ENCODE measurements around the gene SOX12.
"Not testable (repeated sequence)": the region's sequence is repeated elsewhere in the genome, so short reads cannot be mapped to it uniquely, and the experiment has no call there.

SOX12 gene

DNA sequence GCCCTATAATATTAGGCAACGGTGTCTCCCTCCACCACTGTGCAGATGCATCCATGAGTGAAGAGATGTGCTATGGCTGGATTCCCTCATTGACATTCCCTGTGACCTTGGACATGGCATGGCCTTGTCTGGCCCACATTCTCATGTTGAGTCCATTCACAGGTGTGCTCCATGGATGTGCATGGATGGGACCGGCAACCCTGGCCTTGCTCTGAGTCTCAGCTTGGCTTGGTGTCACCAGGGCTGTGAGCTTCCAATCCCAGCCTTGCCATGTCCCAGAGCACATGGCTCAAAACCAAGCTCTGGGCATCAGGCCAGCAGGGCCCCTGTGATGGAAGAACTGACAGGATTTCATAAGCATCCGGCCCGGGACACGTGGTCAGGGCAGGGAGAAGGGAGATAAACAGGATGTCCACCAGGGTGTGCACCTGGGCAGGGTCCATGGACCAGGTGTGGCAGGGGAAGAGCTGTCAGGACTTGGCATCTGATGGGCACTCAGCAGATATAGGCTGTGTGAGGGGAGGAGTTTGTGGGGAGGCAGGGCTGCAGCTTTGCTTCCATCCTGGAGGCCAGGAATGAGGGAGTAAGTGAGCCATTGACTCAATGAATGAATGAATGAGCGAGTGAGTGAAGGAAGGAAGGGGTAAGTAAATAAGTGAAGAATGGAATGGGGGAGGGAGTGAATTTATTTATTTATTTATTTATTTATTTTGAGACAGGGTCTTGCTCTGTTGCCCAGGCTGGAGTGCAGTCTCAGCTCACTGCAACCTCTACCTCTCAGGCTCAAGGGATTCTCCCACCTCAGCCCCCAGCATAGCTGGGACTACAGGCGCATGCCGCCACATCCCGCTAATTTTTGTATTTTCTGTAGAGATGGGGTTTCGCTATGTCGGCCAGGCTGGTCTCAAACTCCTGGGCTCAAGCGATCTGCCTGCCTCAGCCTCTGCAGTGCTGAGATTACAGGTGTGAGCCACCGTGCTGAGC is 37.2 kb downstream of the SOX12 start:
- DNase-seq (ENCODE audit: low spot score): peak; percentile 75
- FAIRE-seq: no peak

DNA sequence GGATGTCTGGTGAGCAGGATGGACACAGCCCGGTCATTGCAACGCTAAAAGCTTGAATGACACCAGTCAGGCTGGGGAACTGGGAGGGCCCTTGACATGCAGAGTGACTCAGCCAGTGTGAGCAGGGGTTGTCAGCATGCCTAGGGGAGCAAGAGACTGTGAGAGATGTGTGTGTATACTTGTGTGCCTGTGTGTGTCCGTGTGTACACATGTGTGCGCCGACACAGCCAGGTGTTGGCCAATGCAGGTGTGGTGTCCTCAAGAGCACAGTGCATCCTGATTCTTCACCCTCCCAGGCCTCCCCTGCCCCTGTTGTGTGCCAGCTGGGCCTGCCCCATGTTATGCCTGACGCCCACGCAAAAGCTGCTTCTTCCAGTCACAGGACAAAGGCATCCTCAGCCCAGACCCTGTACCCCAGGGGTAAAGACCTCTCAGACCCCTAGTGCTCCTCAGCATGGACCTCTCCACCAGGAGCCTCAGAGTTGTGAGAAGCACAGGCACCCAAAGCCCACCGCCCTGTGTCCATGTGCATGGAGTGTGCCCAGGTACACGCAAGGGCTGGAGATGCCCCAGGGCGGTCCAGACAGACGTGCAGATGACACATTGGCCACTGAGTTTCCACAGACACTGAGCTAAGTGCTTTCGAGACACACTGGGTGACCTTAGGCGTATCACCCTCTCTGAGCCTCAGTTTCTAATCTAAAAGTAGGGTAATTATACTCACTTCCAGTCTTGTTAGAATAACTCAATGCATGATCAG is 38.1 kb downstream of the SOX12 start:
- no peak for FAIRE-seq
- DNase-seq (ENCODE audit: low spot score): no peak

DNA sequence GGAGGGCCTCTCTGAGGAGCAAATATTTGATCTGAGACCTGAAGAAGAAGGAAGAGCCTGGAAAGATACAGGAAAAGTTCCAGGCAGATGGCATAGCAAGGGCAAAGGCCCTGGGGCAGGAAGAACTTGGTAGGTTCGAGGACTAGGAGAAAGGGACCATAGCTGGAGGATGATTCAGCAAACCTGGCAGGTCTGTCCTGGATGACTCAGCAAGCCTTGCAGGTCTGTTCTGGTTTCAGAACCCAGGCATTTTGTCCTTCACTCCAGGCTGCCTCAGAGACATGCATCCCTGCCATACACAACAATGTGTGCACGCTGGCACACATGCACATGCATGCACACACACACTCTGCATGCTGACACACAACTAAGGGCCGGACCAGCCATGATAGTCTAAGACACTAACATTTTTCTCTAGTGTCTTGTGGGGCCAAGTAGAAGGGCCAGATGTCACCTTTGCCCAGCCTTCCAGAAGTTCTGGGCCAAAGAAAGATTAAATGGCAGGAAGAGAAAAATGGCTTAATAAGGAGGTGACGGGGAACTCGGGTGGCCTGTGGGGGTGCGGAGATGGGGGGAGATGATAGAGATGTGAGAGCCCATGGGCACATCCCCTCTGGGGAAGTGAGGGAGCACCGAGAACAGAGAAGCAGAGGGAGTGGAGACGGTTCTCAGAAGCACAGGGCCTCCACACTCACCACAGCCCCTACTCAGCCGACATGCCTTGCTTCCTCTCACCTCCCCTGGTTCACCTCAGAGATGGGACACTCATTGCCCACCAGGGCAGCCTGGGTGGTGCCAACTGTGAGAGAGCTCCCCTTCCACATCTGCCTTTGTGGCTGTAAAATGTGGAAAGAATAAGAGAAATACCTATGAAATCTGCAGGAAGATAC is 39.8 kb downstream of the SOX12 start:
- no peak for DNase-seq (ENCODE audit: low spot score)
- FAIRE-seq: no peak

DNA sequence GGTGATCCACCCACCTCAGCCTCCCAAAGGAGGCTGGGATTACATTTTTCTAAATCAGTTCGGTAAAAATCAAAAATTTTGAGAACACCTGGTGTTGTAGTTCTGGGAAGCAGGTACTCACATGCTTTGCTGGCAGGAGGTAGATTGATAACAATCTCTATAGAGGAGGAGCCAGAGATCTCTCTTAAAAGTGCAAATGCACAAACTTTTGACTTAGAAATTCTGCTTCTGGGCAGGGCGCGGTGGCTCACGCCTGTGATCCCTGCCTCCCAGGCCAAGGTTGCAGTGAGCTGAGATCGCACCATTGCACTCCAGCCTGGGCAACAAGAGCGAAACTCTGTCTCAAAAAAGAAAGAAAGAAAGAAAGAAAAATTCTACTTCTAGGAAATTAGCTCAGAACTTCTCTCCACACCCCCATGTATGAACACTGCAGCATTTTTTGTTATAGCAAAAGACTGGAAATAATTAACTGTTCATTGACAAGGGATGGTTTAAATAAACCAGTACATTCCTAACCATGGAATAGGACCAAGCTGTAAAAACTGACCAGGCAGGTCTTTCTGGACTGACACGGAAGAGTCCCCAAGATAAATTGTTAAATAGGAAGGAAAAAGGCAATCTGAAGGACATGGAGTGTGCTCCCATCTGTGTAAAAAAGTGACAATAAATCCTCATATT is 40.8 kb downstream of the SOX12 start:
- FAIRE-seq (no peak), DNase-seq (ENCODE audit: low spot score) (no peak)

DNA sequence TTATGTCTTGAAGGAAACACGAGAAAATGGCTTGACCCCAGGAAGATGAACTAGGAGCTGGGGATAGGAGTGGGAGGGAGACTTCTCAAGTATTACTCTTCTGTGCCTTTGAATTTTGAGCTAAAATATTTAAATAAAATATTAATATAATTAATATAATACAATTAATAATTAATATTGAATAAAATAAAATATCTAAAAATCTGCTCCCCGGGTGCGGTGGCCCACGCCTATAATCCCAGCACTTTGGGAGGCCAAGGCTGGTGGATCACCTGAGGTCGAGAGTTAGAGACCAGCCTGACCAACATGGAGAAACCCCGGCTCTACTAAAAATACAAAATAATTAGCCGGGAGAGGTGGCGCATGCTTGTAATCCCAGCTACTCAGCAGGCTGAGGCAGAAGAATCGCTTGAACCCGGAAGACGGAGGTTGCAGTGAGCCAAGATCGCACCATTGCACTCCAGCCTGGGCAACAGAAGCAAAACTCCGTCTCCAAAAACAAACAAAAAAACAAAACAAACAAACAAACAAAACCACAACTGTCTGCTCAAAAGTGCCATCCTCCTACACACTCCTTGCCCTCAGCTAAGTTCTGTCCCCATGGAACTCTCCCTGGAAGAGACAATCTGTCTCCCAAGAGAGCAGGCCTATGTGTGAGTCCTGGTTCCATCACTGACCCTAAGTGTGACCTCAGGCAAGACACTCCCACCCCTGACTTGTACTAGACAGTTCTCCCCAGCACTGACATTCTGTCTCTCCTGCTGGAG is 41.5 kb downstream of the SOX12 start:
- FAIRE-seq (no peak), DNase-seq (ENCODE audit: low spot score) (no peak)

DNA sequence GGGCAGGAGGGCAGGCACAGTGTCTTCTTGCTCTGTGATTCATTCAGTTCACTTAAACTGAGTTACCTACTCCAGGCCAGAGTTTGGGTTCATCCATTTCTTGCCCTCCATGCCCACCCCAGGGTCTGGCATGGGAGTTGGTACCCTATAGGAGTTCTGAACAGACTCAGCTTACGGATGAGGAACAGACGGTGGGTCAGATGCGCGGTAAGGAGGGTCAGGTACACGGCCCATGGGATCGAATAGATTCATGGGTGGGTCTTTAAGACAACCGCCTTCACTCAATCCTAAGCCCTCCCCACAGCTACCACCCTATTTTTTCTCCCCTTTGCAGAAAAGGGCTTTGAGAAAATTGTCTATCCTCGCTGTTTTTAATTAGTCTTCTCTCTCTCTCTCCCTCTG is 42.1 kb downstream of the SOX12 start:
- FAIRE-seq (no peak), DNase-seq (ENCODE audit: low spot score) (no peak)

DNA sequence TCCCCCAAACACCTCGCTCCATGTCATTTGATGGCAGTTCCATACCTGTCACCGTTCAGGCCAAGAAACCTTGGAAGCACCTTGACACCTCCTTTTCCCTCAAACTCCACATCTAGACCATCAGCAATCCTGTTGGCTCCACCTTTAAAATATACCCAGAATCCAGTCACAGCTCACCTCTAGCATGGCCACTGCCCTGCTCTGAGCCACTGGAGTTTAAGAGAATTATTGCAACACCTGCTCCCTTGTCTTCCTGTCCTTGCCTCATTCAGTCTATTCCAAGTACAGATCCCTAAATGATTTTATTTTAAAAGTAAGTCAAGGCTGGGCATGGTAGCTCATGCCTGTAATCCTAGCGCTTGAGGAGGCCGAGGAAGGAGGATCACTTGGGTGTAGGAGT is 43.6 kb downstream of the SOX12 start:
- DNase-seq (ENCODE audit: low spot score) (no peak), FAIRE-seq (no peak)

DNA sequence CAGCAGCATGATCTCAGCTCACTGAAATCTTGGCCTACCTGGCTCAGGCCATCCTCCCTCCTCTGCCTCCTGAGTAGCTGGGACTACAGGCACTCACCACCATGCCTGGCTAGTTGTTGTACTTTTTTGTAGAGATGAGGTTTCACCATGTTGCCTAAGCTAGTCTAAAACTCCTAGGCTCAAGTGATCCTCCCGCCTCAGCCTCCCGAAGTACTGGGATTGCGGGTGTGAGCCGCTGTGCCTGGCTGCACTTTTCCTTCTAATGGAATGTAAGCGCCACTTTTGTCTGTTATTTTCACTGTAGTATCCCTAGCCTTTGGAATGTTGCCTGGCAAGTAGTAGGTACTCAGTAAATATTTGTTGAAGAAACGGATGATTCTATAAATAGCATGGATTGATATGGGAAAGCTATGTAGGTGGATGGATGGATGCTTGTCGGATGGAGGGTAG is 44.8 kb downstream of the SOX12 start:
- FAIRE-seq (no peak), DNase-seq (ENCODE audit: low spot score) (no peak)

DNA sequence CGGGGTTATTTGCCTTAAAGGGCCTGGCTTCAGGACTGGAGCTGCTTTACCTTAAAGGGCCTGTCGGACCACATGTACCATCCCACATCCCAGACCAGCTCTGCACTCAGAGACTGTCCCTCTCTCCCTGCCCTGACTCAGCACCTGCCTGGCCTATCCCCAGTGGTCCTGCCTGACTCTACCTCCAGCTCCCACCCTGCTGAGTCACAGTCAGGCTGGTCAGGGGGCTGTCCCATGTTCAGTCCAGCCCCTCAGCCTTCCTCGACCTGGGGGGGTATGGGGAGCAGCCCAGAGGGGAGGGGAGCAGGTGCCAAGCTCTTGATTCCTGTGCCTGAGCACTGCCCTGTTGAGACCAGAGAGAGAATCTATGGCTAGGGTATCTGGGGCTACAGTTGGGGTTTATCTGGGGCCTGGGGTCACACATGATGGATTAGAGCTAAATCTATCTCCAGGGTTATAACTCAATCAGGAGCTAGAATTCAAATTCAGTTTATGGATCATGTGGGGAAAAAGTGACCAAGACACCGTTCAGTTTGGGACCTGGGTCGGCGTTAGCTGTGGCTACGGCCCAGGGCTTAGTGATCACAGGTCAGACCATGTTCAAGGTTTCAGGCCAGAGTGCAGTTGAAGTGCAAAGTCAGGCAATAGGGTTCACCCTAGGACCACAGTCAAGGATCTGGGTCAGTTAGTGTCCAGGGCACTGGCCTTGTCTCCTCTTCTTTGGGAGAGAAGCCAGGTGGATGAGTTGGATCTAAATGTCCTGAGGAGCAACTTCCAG is 45.8 kb downstream of the SOX12 start:
- no peak for FAIRE-seq
- no peak for DNase-seq (ENCODE audit: low spot score)

DNA sequence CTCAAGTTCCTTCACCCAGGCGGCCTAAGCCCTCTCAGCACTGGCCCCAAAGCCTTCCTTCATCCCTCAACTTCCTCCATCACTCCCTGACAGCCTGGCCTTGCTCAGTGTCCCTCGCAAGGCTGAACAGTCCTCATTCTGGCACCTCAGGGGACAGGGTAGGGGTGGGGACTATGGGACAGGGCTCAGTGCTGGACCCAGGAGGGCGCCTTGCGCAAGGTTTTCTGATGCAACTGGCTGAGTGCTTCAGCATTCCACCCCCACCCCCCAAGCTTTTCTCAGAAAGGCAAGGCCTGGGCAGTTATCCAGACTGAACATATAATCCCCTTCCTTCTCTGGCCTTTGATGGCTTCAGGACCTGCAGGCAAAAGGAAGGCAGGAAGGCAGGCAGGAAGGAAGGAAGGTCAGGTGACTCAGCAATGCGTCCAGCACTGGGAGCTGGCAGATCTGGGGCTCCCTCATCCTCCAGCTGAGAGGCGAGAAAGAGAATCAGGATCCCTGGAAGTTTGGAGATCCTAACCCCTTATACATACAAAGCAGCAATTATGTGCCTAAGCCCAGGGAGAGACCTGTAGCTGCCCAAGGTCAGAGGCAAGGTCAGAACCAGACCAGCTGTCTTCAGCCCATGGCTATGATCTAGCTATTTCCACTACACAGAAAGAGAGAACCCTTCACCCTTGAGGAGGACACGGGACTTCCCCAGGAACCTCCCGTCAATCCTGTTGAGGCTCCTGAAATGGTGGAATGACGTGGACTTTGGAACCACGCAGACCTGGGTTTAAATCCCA is 46.6 kb downstream of the SOX12 start:
- DNase-seq (ENCODE audit: low spot score): no peak
- no peak for FAIRE-seq

DNA sequence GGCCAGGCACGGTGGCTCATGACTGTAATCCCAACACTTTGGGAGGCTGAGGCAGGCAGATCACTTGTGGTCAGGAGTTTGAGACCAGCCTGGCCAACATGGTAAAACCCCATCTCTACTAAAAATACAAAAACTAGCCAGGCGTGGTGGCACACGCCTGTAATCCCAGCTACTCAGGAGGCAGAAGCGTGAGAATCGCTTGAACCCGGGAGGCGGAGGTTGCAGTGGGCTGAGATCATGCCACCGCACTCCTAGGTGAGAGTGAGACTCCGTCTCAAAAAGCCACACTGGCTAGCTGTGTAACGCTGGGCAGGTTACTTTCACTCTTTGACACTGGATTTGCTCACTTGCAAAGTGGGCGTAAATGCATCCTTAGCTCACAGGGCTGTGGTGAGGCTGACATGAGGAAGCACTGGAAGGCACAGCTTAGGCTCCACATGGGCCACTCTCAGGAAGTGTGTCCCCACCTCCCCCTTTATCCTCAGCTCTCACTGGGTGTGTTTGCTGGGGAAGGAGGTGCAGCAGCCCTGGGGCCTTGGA is 47.3 kb downstream of the SOX12 start:
- not testable (repeated sequence) for DNase-seq (ENCODE audit: low spot score); FAIRE-seq

DNA sequence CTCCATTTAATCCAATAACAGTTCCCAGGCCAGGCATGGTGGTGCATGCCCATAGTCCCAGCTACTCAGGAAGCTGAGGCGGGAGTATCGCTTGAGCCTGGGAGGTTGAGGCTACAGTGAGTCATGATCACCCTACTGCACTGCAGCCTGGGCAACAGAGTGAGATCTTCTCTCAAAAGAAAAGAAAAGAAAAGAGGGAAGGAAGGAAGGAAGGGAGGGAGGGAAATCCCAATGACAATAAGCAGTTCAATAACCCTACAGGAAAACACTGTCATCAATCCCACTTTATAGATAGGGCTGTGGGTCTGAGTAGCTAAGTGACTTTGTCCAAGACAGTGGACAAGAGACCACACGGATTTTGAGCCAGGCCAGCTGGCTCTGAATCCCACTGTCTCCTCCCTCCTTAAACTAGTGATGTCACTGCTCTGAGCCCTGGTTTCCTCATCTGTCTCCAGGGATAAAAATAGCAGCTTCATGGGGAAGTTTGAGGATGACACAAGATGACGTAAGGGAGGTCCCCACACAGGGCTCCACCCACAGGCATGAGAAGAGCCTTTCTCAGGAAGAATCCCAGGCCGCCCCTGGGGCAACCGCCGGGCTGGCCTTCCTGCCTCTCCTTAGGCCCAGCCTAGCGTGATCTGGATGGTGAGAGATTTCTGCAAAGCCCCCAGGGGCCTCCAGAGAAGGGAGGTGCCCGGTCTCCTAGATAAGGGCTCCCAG is 48.0 kb downstream of the SOX12 start:
- DNase-seq (ENCODE audit: low spot score) (no peak), FAIRE-seq (no peak)

DNA sequence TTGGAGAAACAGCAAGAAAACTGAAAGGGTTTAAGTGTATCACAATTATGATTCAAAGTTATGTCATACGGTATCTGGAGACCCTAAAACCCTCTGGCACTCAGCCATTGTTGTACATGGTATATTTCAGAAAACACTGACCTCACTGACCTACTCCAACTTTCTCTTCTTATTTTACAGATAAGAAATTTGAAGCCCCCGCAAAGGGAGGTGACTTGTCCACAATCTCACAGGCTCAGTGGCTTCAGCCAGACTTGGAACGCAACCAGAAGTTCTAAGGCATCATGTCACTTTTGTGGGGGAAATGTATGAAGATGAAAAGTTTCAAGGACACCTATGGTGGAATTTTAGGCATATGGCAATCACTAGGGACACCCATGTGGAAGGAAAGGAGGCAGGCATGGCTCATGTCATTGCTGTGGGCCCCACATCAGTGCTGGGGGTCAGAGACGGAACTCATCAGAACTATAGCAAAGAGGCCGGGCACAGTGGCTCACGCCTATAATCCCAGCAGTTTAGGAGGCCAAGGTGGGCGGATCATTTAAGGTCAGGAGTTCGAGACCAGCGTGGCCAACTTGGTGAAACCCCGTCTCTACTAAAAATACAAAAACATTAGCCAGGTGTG is 50.0 kb downstream of the SOX12 start:
- FAIRE-seq (no peak), DNase-seq (ENCODE audit: low spot score) (no peak)

DNA sequence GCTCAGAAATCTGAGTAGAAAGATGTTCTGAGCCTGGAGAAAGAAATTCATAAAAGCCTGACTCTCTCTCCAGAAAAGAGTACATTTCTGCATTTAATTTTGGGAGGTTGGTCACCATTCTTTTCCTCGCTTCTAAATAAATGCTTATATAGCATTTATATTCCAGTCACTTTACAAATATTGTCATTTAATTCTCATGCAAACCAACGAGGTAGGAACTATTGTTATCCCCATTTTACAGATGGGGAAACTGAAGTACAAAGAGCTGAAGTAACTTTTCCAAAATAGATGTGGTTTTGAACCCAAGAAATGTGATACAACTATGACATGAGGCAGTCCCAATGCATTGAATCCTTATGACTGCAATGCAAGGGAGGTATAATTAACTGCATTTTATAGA is 50.7 kb downstream of the SOX12 start:
- DNase-seq (ENCODE audit: low spot score): no peak
- no peak for FAIRE-seq

DNA sequence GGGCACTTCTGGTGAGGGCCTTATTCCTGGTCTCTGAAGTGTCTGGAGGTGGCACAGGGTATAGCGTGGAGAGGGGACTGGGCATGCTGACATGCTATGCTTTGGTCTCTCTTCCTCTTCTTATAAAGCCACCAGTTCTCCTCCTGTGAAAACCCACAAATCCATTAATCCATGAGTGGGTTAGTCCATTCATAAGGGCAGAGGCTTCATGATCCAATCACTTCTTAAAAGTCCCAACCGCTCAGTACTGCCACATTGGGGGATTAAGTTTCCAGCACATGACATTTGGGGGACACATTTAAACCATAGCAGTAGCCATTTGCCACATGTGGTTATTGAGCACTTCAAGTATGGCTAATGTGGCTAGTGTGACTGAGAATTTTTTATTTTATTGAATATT is 51.4 kb downstream of the SOX12 start:
- FAIRE-seq: no peak
- no peak for DNase-seq (ENCODE audit: low spot score)

DNA sequence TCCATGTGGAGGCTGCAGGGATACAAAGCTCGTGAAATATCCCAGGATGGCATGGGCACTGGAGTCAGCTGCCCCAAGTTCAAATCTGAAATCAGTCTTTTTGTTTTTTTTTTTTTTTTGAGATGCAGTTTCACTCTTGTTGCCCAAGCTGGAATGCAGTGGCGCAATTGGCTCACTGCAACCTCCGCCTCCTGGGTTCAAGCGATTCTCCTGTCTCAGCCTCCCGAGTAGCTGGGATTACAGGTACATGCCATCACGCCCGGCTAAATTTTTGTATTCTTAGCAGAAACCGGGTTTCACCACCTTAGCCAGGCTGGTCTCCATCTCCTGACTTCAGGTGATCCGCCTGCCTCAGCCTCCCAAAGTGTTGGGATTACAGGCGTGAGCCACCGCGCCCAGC is 52.2 kb downstream of the SOX12 start:
- FAIRE-seq; DNase-seq (ENCODE audit: low spot score): not testable (repeated sequence)

DNA sequence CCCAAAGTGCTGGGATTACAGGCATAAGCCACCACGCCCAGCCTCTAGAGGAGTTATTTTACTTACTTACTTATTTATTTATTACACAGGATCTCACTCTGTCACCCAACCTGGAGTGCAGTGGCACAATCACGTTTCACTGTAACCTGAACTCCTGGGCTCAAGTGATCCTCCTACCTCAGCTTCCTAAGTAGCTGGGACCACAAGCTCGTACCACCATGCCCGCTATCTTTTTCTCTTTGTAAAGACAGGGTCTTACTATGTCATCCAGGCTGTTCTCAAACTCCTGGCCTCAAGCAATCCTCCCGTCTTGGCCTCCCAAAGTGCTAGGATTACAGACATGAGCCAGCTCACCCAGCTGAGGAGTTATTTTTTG is 53.6 kb downstream of the SOX12 start:
- DNase-seq (ENCODE audit: low spot score) (no peak), FAIRE-seq (no peak)
